Ovary (tissue), 3 donors: ENCODE results near the gene CST7.

Experiments used
- EP300 ChIP-seq: sonication (generic); formaldehyde crosslinking; IDR thresholded peaks from one replicate; pipeline ENCODE4 v1.6.1; 2017; ENCODE audit warnings: antibody characterized with exemption
- POLR2A ChIP-seq: fragments of 450-650 bp; IDR thresholded peaks from one replicate; pipeline ENCODE4 v1.6.1; 2017; ENCODE audit warnings: antibody characterized with exemption, mild to moderate bottlenecking, moderate library complexity
- TF ChIP-seq, protein P1 (sequence below), 3 donors: fragments of 450-650 bp in 2 of 3; fragments of 200-600 bp in 1 of 3; IDR thresholded peaks; one replicate each; pipeline versions ENCODE4 v1.5.1 to v1.8.0; 2016 to 2022; ENCODE audit warnings: antibody characterized with exemption in 3 of 3, mild to moderate bottlenecking in 1 of 3
- donor health status: DM: no; HTN: no; CAD: no.

GRCh38 chr20:25003002-25003401 is 53.9 kb downstream of the CST7 start:
- no peak for TF ChIP-seq POLR2A
- TF ChIP-seq, protein P1, sequence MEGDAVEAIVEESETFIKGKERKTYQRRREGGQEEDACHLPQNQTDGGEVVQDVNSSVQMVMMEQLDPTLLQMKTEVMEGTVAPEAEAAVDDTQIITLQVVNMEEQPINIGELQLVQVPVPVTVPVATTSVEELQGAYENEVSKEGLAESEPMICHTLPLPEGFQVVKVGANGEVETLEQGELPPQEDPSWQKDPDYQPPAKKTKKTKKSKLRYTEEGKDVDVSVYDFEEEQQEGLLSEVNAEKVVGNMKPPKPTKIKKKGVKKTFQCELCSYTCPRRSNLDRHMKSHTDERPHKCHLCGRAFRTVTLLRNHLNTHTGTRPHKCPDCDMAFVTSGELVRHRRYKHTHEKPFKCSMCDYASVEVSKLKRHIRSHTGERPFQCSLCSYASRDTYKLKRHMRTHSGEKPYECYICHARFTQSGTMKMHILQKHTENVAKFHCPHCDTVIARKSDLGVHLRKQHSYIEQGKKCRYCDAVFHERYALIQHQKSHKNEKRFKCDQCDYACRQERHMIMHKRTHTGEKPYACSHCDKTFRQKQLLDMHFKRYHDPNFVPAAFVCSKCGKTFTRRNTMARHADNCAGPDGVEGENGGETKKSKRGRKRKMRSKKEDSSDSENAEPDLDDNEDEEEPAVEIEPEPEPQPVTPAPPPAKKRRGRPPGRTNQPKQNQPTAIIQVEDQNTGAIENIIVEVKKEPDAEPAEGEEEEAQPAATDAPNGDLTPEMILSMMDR (IDR thresholded peaks at IDR 0.05) = no peak
- no peak for TF ChIP-seq EP300
